DMS114 treated with DMSO at 0.1 percent for 48 hours (cell line): ENCODE data around the gene TP53I13.
A peak's percentile ranks its signal among the peaks of the same experiment; 100 is the strongest.

Experiments used
- DNase-seq: peaks from one replicate; lab custom pipeline; 2025; ENCODE audit not compliant: unreplicated experiment; lab: John Stamatoyannopoulos, UW

The TP53I13 gene

DNA sequence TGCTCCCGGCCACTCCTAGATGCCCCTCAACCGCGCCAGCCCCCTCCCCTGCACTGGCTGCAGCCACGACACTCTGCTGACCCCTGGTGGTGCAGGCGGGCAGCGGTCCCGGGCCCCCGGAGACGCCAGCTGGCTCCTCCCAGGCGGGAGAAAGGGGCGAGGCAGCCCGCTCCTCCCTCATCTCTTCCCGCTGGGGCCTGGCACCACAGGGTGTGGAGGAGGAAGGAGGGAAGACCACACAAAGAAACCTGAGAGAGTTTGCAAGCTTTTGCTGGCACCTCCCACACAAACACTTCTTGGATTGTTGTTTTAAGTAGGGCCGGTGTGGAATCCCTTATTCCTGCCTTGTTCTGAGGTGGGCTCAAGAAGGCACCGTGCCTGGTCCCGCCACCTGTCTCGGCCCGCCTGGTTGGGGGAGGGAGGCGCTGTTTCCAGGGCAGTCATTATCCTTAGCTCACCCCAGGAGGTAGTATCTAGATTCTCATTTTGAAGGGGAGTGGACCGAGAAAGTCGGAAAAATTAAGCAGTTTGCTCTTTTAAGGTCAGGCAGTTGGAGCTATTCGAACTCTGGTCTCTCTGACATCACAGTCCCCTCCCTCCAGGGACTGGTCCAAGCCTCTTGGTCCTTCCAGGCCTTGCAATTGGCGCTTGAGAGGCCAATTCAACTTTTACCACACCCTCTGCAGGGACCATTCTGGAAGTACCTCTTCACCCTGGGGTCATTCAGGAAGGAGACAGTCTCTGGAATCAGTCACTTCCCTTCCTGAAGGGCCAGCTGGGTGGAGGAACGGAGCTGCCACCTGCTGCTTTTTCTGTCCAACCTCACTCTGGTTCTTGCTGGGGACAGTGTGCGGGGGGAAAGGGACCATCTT is 23.5 kb downstream of the TP53I13 start:
- DNase-seq = peak; percentile 77

DNA sequence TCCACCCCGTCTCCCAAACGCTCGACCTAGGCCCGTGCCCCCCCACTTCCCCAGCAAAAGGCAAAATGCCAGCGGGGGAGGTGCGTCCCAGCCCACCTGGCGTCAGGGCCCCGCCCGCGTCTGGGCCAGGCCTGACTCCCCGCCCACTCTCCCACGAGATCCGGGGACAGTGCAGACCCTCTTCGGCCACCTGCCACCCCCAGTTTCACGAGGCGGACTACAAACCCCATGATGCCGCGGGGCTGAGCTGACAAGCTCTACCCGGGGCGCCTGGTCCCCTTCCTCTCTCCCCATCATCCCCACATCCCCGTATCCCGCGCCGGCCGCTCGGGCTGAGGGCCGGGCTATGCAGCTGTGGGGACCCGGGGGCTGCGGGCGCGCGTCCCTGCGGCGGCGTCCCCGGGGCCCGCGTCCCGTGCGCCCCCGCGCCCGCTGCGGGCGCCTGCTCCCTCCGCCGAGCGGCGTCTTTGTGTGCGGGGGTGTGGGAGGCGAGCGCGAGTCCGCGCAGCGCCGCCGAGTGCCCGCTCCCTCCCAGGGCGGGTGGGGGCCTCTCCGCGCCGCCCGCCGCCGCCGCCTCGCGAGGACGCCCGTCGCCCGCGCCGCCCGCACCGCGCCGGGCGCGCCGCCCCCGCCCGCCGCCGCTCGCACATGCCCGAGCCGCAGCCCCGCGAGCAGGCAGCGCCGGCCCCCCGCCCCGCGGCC is 24.5 kb downstream of the TP53I13 start, which contains the start of gene ANKRD13B:
ANKRD13B (plus strand) TSS at position 283 of the 702 bp plus-strand sequence. CDS start 490 bp downstream, outside the sequence.
- no peak for DNase-seq

DNA sequence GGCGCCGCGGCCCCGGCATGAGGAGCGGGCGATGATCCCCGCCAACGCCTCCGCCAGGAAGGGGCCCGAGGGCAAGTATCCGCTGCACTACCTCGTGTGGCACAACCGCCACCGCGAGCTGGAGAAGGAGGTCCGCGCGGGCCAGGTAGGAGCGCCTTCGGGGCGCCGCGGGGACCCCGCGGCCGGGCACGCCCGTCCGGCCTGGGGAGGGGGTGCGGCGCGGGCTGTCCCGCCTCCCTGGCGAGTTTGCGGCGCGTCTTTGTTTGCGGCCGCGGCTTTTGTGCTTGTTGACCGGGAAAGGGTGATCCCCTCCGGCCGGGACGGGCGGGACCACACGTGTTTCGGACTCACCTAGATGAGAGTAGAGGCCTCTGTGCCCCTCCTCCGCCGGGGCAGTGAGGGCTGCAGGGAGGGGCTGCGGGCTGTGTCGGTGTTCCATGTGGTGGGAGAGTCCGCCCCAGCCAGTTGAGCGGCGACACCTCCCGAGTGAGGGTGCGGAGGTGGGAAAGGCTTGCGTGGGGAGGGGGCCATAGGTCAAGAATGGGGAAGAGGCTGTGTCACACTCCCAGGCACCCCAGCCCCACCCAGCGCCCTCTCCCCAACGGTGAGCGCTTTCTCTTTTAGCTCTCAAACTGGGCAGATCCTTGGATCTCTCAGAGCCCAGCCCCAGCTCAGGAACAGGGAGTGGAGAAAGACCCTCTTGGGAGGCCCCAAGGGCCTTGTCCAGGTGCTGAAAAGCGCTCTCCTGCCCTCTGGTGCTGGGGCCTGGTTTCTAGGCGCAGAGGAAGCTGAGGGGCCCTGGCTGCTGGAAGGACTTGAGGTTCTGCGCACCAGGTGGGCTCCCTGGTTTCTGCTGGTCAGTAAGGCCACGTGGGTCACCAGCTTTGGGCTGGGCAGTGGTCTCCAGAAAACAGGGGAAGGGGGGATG is 25.4 kb downstream of the TP53I13 start:
- DNase-seq = no peak

DNA sequence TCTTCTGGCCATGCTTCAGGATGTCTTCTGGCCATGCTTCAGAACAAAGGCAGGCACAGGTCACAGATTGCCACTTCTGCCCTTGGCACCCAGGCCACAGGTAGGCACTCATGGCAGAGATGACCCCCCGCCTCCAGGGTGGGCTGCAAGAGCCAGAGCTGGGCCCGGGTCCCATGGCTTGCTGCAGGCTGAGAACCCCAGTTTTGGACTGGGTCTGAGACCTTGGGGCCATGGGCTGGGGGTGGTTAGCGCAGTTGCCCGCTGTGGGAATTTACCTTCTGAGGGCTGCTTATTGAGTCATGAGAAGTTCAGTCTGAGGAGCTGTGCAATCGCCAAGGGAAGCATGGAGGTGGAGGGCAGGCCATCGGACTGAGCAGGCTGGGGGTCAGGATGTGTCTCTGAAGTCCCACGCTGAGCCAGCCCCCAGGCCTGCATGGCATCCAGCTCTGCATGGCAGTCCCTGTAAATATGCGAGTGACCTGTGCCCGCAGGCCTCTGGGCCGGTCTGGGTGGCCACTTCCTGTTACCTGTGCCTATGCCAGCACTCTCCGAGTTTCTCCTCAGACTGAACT is 26.1 kb downstream of the TP53I13 start:
- DNase-seq = no peak

DNA sequence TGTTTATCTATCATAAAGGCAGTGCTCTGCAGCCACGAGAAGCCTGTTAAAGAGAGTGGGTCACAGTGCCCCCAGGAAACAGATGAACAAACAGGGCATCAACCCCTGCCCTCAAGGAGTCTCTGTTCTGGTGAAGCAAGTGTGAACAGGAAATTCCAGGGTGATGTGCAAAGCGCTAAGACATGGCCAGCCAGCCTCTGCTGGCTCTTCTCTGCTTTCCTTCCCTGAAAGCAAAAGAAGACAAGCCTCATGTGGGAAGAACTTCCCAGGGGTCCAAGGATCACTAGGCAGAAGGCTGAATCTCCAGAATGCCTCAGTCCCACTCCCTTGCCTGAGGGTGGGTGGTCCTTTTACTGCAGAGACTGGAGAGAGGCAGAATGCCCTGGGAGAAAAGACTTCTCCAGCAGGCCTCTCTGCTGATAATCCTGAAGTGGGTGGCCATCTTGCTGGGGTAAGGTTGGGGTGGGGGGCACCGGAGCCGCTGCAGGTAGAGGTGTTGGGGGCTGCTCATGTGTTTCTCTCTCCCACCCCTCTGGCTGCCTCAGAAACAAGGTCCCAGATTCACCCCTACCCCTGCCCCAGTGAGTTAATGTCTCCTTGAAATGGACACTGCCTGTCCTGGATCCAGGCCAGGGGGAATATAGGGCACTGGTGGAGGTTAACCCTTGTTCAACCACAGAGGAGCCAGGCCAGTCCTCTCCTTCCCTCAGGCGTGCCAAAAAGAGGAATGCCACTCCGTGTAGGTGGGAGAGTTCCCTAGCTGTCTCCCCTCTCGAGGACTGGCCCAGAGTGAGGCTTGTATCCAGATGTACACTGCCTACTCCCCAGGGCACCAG is 26.8 kb downstream of the TP53I13 start:
- no peak for DNase-seq

DNA sequence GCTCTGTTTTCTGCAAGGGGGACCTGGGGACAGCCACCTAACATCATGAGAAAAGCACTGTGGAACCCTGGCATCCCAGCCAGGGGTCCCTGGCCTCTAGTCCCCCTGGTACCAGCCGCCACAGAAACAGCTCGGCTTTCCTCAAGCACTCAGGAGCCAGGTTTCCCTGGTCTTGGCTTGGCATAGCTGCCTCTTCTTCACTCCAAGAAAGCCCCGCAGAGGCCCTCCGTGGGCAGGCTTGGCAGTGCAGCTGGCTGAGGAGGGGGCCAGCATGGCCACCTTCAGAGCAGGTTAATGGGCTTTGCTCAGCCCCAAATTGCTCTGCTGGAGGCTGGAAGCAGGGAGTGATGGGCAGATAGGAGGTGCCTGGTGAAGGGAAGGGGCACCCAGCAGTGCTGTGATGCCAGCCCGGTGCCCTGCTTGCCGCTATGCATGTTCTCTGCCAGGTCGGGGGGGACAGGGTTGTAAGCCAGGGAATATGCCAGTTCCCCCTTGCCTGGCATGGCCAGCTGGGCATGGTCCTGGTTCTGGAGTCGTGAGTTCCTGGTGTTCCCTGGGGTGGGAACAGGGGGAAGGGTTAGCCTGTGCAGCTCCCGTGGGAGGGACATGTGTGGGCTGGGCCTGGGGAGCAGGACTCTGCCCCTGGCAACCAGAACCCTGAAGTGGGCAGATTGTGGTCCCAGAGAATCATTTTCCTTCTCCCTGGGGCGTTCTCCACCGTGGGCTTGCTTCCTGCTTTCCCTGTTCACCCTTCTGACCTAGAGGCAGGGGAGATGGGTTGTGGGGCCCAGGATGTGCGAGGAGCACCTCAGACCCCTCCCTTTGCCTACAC is 27.7 kb downstream of the TP53I13 start:
- no peak for DNase-seq

DNA sequence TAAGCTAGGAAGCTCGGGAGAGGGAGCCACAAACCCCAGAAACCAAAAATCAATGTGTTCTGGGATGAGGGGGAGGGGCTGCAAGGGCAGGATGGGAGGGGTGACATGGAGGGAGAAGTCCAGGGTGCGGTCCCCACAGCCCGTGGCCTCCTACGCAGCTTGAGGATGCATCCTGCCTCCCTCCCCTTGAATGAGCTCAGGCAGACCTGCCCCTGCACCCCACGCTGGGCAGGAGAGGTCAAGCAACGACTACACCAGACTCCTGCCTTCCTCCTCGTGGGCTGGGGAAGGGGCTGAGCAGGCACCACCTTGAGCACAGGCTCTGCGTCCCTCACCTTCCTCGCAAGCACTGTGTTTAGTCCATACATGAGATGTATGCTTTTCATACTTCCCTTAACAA is 28.3 kb downstream of the TP53I13 start:
- DNase-seq = no peak

DNA sequence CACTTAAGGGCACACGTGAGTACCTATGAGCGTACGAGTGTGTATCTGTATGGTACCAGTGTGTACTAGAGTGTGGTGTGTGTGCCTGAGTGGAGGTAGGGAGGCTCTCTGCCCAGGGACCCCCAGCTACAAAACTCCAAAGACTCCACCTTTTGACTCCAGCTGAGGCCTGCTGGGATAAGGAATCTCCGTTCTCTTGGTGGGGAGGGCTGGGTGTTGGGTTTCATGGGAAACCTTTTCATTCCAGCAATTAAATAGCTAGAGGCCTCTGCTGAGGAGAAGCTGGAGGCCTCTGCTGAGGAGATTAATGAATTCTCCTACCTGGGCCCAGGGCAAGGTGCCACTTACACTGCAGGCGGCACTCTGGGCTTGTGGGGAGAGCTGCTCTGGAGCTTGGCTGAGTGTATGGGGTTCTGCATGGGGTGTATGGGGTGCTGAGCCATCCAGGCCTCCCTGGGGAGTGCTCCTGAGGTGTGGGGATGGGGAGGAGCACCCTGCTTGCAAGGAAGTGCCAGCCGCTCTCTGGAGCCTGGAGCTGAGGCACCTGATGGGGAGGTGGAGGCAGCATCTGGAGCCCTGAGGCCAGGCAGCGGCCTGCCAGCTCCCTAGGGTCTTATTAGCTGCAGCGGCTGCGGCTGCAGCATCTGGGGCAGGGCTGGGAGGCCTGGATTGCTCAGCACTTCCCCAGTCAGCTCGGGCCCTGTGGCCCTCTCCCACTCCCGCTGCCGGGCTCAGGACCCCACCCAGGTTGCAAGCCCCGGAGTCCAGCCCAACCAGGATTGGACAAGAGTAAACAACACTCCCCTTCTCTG is 29.1 kb downstream of the TP53I13 start:
- DNase-seq = no peak

DNA sequence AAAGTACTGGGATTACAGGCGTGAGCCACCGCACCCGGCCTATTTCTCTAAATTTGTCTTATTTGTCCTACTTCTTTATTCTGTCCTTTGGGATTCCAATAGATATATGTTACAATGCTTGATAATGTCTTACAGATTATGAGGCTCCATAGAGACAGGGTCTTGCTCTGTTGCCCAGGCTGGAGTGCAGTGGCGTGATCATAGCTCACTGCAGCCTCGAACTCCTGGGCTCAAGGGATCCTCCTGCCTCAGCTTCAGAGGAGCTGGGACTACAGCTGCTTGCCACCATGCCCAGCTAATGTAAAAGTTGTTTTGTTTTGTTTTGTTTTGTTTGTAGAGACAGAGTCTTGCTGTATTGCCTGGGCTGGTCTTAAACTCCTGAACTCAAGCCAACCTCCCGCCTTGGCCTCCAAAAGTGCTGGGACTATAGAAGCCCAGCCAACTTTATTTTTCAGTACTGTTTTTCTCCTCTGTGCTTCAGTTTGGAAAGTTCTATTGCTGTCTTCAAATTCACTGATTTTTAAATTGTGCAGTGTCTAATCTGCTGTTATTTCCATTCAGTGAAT is 34.7 kb downstream of the TP53I13 start:
- DNase-seq = no peak

DNA sequence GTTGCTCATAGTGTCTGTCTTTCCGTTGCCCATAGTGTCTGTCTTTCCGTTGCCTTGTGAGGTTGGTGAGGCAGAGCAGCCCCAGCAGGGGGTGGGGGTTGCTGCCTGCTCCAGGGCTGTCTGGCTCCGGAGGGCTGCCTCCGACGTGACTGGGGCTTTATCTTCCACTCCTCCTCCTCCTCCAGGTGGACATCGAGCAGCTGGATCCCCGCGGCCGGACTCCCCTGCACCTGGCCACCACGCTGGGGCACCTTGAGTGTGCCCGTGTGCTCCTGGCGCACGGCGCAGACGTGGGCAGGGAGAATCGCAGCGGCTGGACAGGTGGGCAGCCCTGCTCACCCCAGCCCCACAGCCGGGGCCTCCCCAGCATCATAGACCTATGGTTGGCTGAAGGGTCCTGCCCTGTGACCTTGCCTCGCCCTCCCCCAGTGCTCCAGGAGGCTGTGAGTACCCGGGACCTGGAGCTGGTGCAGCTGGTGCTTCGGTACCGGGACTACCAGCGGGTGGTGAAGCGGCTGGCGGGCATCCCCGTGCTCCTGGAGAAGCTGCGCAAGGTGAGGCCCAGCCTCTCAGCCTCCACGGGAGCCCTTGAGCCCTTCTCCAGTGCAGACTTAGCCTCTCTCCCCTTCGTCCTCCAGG is 39.2 kb downstream of the TP53I13 start:
- DNase-seq = no peak

DNA sequence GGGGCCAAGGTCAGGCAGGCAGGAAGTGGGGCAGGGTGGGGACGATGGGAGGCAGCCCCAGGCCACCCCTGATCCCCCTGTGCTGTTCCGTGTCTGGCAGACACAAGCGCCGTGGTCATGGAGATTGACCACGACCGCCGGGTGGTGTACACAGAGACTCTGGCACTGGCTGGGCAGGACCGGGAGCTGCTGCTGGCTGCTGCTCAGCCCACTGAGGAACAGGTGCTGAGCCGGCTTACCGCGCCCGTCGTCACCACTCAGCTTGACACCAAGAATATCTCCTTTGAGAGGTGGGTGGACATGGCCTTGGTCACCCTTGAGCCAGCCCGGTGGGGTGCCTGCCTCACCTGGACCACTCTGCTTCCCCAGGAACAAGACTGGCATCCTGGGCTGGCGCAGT is 40.5 kb downstream of the TP53I13 start:
- no peak for DNase-seq

DNA sequence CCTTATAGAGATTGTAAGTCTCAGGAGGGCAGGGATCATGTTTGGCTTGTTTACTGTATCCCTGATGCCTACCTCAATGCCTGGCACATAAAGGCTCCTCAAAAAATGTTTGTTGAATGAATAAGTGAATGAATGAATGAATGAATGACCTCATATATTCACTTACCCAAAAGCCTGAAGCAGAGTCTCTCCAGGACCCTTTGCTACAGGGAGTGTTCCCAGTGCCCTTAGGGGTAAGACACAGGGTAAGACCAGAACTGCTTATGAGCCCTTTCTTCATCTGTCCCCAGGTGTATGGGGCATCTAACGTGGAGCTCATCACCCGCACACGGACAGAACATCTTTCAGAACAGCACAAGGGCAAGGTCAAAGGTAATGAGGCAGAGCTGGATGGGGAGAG is 41.9 kb downstream of the TP53I13 start:
- DNase-seq = no peak

DNA sequence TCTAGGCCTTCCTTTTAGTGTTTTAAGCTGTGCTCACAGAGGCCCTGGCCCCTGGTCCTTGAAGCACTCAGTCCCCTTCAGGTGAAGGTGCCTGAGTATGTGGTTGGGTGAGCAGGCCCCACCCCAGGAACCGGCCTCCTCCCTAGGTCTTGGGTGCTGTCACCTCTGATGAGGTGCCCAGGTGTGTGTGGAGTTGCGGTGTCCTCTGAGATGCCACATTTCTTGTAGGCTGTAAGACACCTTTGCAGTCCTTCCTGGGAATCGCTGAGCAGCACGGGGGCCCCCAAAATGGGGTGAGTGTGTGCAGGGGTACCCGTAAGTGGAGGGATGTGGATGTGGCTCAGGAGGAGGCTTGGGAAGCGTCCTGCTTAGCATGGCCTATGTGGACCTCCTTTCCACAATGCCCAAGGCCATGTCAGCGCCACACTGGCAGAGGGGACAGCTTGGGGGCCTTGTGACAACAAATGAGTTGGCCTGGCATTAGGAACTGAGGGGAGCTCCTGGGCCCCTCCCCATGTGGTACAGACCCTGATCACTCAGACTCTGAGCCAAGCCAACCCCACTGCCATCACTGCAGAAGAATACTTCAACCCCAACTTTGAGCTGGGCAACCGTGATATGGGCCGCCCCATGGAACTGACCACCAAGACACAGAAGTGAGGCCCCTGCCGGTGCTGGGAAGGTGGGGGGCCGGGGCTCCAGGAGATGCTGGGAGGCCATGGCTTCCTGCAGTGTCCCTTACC is 43.0 kb downstream of the TP53I13 start:
- no peak for DNase-seq

DNA sequence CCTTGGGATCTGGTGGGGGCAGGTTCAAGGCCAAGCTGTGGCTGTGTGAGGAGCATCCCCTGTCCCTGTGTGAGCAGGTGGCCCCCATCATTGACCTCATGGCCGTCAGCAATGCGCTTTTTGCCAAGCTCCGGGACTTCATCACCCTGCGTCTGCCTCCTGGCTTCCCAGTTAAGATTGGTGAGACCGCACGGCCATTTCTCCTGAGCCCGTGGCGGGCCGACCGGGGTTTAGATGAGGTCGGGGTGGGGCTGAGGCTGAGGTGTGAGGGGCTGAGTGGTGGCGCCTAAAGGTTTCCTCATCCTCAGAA is 43.5 kb downstream of the TP53I13 start:
- no peak for DNase-seq

DNA sequence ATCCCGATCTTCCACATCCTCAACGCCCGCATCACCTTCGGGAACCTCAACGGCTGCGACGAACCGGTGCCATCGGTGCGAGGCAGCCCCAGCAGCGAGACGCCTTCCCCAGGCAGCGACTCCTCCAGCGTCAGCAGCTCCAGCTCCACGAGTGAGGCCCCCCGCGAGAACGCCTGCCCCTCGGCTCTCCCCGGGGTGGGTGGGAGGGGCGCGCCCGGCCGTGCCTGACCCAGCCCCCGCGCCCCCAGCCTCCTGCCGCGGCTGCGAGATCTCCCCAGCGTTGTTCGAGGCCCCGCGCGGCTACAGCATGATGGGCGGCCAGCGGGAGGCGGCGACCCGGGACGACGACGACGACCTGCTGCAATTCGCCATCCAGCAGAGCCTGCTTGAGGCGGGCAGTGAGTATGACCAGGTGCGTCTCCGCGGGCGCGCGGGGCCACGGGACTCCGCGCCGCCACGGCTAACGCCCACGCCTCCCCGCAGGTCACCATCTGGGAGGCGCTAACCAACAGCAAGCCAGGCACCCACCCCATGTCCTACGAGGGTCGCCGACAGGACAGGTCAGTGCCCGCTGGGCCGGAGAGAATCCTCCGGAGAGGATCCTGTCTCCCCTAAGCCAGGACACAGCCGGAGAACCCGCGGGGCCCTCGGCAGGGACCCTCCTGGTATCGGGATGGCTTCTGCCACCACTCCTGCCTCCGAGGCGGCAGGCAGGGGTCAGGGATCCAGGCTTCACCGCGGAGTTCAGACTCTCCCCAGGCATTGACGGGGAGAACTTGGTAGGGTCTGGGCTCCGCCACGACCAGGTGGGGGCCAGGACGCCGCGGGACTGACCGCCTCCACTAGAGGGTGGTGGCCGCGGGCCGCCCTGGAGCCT is 44.1 kb downstream of the TP53I13 start:
- DNase-seq = no peak

DNA sequence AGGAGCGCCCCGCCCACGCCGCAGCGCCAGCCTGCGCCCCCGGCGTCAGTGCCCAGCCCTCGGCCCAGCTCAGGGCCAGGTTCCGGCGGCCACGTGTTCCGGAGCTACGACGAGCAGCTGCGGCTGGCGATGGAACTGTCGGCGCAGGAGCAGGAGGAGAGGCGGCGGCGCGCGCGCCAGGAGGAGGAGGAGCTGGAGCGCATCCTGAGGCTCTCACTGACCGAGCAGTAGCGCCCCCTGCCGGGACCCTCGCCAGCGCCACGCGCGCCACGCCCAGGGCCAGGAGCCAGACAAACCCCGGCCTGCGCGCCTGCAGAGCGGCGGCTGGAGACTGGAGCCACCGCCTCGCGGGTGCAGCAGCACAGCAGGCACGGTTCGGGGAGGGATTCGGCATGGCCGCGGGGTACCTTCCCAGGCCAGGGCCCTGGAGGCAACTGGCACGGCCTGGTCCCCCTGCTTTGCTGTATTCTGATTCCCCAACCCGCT is 44.9 kb downstream of the TP53I13 start:
- no peak for DNase-seq
